ENCODE results near the gene TNFAIP2.

GRCh38 chr14:103103461-103104388 is 19.5 kb upstream of the TNFAIP2 start:
- TF ChIP-seq CTCF (IDR thresholded peaks at IDR 0.05; ENCODE audit: low read length) (no peak), EZH2phosphoT487 (IDR thresholded peaks at IDR 0.05; ENCODE audit: low read length) (no peak), EZH2 (optimal IDR thresholded peaks at IDR 0.05; ENCODE audit: low read depth, low read length) (no peak)
